ENCODE results near the gene GUCA1C. TPM values are rescaled to one million over a fixed set of nuclear protein-coding genes. Genes with fewer than 3 reads are reported as not detected.

GUCA1C gene
- total RNA-seq, 1 donor from 2014 or later, result not detected

DNA sequence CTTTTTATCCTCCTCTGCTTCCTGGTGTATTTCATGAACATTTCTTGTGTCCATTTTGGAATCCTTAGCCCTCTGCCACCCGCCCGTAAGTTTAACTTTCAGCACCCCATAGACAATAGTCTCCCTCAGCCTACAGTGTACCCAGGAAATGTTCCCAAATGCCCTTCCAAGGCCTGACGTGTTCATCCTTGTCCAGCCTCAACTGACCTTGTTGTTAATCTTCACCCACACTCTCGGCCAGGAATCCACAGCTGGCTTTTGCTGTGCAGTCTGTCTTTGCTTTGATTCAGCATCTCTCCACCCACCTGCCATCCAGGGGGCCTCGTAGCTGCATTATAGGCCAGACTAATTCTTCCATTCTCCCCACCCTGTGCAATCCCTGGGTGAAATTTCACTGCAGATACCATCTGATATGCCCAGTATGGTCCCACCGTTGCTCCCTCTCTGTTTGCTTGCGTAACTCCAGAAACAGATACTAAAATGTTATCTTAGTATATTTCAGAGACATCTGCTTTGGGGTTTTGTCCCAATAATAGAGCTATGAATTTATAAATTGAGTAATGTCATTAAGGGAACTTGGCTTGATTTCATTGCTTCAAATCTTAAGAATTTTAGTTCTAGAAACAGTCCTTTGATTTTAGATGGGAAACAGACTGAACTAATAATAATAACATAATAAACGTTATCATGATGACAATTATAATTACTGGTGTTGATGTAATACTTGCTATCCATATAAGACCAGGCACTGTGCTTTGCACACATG lies 16.6 kb downstream of the GUCA1C start:
- Histone ChIP-seq H3K27ac (no peak overlapping the region), H3K4me3 (no peak overlapping the region), H3K27me3 (no peaks in the 10 kb centered on the region), H2AFZ (replicated peaks) (peak overlapping the region; percentile 17), H3K79me2 (ENCODE audit: low read depth) (no peaks in the 10 kb centered on the region), H3K36me3 (no peaks in the 10 kb centered on the region), H3K9me3 (ENCODE audit: low read depth) (no peaks in the 10 kb centered on the region), H4K20me1 (ENCODE audit: low read depth) (no peaks in the 10 kb centered on the region), H3F3A (ENCODE audit: low read depth) (no peaks in the 10 kb centered on the region), H3K9ac (no peak overlapping the region), H3K4me1 (no peaks in the 10 kb centered on the region), H3K4me2 (no peak overlapping the region)
- no peak for DNase-seq (ENCODE audit: low spot score)
- H3K9me3 Mint-ChIP-seq, result peaks cover 3% of the 10 kb centered on the region
- no peak overlapping the region for H3K4me3 Mint-ChIP-seq
- TF ChIP-seq EZH2phosphoT487 (IDR thresholded peaks at IDR 0.05) (no peak), EZH2 (IDR thresholded peaks at IDR 0.05) (no peak)
- TF ChIP-seq, protein P1, sequence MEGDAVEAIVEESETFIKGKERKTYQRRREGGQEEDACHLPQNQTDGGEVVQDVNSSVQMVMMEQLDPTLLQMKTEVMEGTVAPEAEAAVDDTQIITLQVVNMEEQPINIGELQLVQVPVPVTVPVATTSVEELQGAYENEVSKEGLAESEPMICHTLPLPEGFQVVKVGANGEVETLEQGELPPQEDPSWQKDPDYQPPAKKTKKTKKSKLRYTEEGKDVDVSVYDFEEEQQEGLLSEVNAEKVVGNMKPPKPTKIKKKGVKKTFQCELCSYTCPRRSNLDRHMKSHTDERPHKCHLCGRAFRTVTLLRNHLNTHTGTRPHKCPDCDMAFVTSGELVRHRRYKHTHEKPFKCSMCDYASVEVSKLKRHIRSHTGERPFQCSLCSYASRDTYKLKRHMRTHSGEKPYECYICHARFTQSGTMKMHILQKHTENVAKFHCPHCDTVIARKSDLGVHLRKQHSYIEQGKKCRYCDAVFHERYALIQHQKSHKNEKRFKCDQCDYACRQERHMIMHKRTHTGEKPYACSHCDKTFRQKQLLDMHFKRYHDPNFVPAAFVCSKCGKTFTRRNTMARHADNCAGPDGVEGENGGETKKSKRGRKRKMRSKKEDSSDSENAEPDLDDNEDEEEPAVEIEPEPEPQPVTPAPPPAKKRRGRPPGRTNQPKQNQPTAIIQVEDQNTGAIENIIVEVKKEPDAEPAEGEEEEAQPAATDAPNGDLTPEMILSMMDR (IDR thresholded peaks at IDR 0.05), result no peak
- H3K4me1 Mint-ChIP-seq, result peaks cover 6% of the 10 kb centered on the region
- peaks cover 2% of the 10 kb centered on the region for H3K27me3 Mint-ChIP-seq (ENCODE audit: insufficient read depth, low read depth)
- H3K27ac Mint-ChIP-seq, result peak overlapping the region; percentile 9
- no peaks in the 10 kb centered on the region for H3K36me3 Mint-ChIP-seq

DNA sequence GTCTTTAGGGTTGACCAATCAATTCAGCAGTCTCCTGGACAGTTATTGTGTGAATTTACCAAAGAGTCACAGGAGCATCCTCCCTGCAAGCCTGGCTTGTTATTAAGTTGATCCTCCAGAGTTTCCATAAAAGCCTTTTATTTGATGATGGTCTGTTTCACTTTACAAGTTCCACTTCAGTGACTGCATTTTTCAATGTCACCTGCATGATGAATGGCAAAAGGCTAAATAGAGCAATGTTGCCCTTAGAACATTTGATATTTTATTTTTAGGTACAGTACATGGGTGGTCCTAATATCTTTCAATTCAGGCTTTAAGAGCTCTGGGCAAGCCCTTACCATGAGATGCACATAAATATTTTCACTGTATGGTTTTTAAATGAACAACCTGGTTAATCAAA lies 22.6 kb downstream of the GUCA1C start:
- H3K9ac ChIP-seq, result no peak overlapping the region
- TF ChIP-seq EZH2phosphoT487 (IDR thresholded peaks at IDR 0.05) (no peak), EZH2 (IDR thresholded peaks at IDR 0.05) (no peak)
- TF ChIP-seq, protein P1 (IDR thresholded peaks at IDR 0.05), result no peak
- no peak overlapping the region for H2AFZ ChIP-seq (replicated peaks)
- H3K4me3 ChIP-seq, result no peak overlapping the region
- no peaks in the 10 kb centered on the region for H3K4me1 ChIP-seq
- DNase-seq (ENCODE audit: low spot score), result no peak
- Mint-ChIP-seq H3K27me3 (ENCODE audit: insufficient read depth, low read depth) (peaks cover 2% of the 10 kb centered on the region), H3K9me3 (peaks cover 18% of the 10 kb centered on the region), H3K27ac (no peak overlapping the region), H3K4me3 (no peak overlapping the region), H3K4me1 (no peaks in the 10 kb centered on the region), H3K36me3 (no peaks in the 10 kb centered on the region)
- H3K36me3 ChIP-seq, result no peaks in the 10 kb centered on the region
- no peak overlapping the region for H3K27ac ChIP-seq
- H3K27me3 ChIP-seq, result no peaks in the 10 kb centered on the region
- H3K4me2 ChIP-seq, result no peak overlapping the region
- no peaks in the 10 kb centered on the region for H4K20me1 ChIP-seq (ENCODE audit: low read depth)
- H3K79me2 ChIP-seq (ENCODE audit: low read depth), result no peaks in the 10 kb centered on the region
- no peaks in the 10 kb centered on the region for H3F3A ChIP-seq (ENCODE audit: low read depth)
- no peaks in the 10 kb centered on the region for H3K9me3 ChIP-seq (ENCODE audit: low read depth)

DNA sequence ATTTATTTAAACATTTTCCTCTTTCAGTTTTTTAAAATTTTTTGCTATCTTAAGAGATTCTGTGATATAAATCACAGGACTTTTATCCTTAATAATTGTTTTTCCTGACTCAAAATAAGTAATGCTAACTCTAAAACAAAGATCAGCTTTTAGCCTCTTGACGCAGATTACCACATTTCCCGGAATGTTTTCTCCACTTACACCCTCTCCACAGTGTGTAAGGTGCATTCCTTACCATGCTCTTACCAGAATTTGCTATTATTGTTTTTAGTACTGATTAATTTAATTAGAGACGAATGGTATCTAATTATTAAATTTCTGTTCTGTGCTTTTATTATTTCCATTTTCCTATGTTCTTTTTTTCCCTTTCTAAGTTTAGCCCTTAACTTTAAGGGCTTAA lies 34.8 kb downstream of the GUCA1C start:
- Mint-ChIP-seq H3K36me3 (peaks cover 2% of the 10 kb centered on the region), H3K4me1 (no peaks in the 10 kb centered on the region), H3K27me3 (ENCODE audit: insufficient read depth, low read depth) (no peaks in the 10 kb centered on the region), H3K4me3 (no peak overlapping the region), H3K27ac (no peak overlapping the region), H3K9me3 (peaks cover 5% of the 10 kb centered on the region)
- H3K4me2 ChIP-seq, result no peak overlapping the region
- no peaks in the 10 kb centered on the region for H3K9me3 ChIP-seq (ENCODE audit: low read depth)
- no peaks in the 10 kb centered on the region for H3K79me2 ChIP-seq (ENCODE audit: low read depth)
- no peak overlapping the region for H2AFZ ChIP-seq (replicated peaks)
- no peaks in the 10 kb centered on the region for H3F3A ChIP-seq (ENCODE audit: low read depth)
- no peaks in the 10 kb centered on the region for H3K36me3 ChIP-seq
- H3K27me3 ChIP-seq, result no peaks in the 10 kb centered on the region
- no peak overlapping the region for H3K27ac ChIP-seq
- H3K4me3 ChIP-seq, result no peak overlapping the region
- no peaks in the 10 kb centered on the region for H4K20me1 ChIP-seq (ENCODE audit: low read depth)
- TF ChIP-seq EZH2 (IDR thresholded peaks at IDR 0.05) (no peak), EZH2phosphoT487 (IDR thresholded peaks at IDR 0.05) (no peak)
- TF ChIP-seq, protein P1 (IDR thresholded peaks at IDR 0.05), result no peak
- DNase-seq (ENCODE audit: low spot score), result no peak
- no peak overlapping the region for H3K9ac ChIP-seq
- H3K4me1 ChIP-seq, result no peaks in the 10 kb centered on the region

All from neural progenitor cell (in vitro differentiated cells).